ENCODE measurements around the gene DSCAML1.

Gene DSCAML1

DNA sequence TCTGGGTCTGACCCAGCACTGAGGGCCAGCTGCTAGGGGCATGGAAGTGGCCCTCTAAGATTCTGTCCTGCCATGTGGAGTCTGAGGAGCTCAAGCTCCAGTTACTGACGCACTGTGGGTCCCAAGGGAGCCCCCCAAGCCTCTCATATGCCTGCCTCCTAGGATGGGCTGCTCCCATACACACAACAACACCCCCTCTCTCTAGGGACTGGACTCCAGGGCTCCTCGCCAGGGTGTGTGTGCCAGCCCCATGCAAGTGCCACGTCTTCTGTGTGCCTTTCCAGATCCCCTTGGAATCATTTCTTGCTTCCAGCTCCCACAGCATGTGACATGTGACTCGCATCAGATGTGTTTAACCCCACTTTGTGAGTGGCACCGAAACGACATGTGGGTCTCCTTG is 234.9 kb downstream of the DSCAML1 start:
- H3K14ac ChIP-seq (ENCODE audit: low read length), result no peak overlapping the region
- H3K27ac ChIP-seq (ENCODE audit: low read depth, low read length), result no peak overlapping the region
- H3K9ac ChIP-seq (ENCODE audit: low read length), result no peak overlapping the region
- no peaks in the 10 kb centered on the region for H3K36me3 ChIP-seq (ENCODE audit: control insufficient read depth in 1 of 2, insufficient read depth in 2 of 2, low read length in 2 of 2)
- H2BK5ac ChIP-seq (ENCODE audit: low read depth, low read length, poor library complexity), result no peak overlapping the region
- no peak overlapping the region for H3K23ac ChIP-seq (ENCODE audit: low read length)
- H2BK120ac ChIP-seq (ENCODE audit: insufficient read depth, low read length, poor library complexity), result no peak overlapping the region
- H3K18ac ChIP-seq (ENCODE audit: low read length), result no peak overlapping the region
- no peak overlapping the region for H2BK12ac ChIP-seq (ENCODE audit: low read length)
- no peak overlapping the region for H4K12ac ChIP-seq (ENCODE audit: low read depth, low read length)
- no peak overlapping the region for H3K4me2 ChIP-seq (ENCODE audit: low read length)
- no peak overlapping the region for H2AK5ac ChIP-seq (ENCODE audit: low read length)
- H4K8ac ChIP-seq (ENCODE audit: low read depth, low read length), result no peak overlapping the region
- peaks cover 1% of the 10 kb centered on the region for H3K9me3 ChIP-seq (ENCODE audit: insufficient read depth, low read depth, low read length)
- H2AFZ ChIP-seq (ENCODE audit: insufficient read depth, low read length, poor library complexity), result no peak overlapping the region
- H3K27me3 ChIP-seq (ENCODE audit: insufficient read depth, low read length), result no peaks in the 10 kb centered on the region
- WGBS (ENCODE audit: extremely low coverage, insufficient coverage, insufficient read length), result no CpG with 5 or more reads among the region's 6 CpGs
- no peak overlapping the region for H3K4ac ChIP-seq (ENCODE audit: low read depth, low read length)
- H3K4me1 ChIP-seq (ENCODE audit: control insufficient read depth in 1 of 2, insufficient read depth in 2 of 2, low read length in 2 of 2), result no peaks in the 10 kb centered on the region
- DNase-seq, result no peak
- H3K4me3 ChIP-seq (ENCODE audit: low read depth, low read length), result no peak overlapping the region
- H3K79me1 ChIP-seq (ENCODE audit: low read length), result no peaks in the 10 kb centered on the region
- no peak overlapping the region for H4K91ac ChIP-seq (ENCODE audit: low read depth, low read length)
- H3K79me2 ChIP-seq (ENCODE audit: control insufficient read depth, insufficient read depth, low read length, poor library complexity), result no peaks in the 10 kb centered on the region

DNA sequence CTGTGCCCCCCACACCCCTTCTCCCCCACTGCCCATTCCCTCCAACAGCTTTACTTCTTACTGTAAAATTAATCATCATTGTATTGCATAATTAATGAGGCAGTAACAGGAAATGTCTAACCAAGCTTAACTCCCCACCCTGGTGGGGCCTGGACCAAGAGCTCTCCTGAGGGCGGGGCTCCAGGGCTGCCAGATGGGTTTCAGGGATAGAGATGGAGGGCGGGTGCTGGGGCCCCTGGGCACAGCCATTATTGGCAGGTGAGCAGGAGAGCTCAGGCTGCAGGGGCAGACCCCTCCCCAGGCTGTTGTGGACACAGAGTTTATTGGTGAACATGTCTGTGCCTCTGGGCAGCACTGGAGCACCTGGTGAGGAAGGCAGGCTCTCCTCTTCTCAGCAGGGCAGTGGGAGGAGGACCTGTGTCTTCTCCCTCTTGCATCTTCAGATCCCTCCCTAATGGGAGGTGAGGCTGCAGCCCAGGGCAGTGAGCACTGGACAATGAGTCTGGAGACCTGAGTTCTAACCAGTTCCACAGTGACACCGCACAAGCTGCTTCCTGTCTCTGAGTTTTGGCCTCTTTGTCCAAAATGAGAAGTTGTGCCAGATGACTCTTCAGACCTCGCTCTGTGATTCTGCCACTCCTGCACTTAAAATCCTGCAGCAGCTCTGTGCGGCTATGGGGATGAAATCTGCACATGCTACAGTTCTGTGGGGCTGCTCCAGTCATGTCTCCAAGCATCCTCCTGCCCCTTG is 236.1 kb downstream of the DSCAML1 start:
- no peak overlapping the region for H3K9ac ChIP-seq (ENCODE audit: low read length)
- H3K4me1 ChIP-seq (ENCODE audit: control insufficient read depth in 1 of 2, insufficient read depth in 2 of 2, low read length in 2 of 2), result no peaks in the 10 kb centered on the region
- no peaks in the 10 kb centered on the region for H3K27me3 ChIP-seq (ENCODE audit: insufficient read depth, low read length)
- no peak overlapping the region for H4K8ac ChIP-seq (ENCODE audit: low read depth, low read length)
- no peak overlapping the region for H2BK12ac ChIP-seq (ENCODE audit: low read length)
- no peak overlapping the region for H2BK5ac ChIP-seq (ENCODE audit: low read depth, low read length, poor library complexity)
- H3K4ac ChIP-seq (ENCODE audit: low read depth, low read length), result no peak overlapping the region
- peaks cover 1% of the 10 kb centered on the region for H3K9me3 ChIP-seq (ENCODE audit: insufficient read depth, low read depth, low read length)
- no peak overlapping the region for H3K4me2 ChIP-seq (ENCODE audit: low read length)
- no peak overlapping the region for H3K4me3 ChIP-seq (ENCODE audit: low read depth, low read length)
- H3K23ac ChIP-seq (ENCODE audit: low read length), result no peak overlapping the region
- H3K14ac ChIP-seq (ENCODE audit: low read length), result no peak overlapping the region
- H4K91ac ChIP-seq (ENCODE audit: low read depth, low read length), result no peak overlapping the region
- H4K12ac ChIP-seq (ENCODE audit: low read depth, low read length), result no peak overlapping the region
- H2AK5ac ChIP-seq (ENCODE audit: low read length), result no peak overlapping the region
- no peak overlapping the region for H2BK120ac ChIP-seq (ENCODE audit: insufficient read depth, low read length, poor library complexity)
- no peak for DNase-seq
- no CpG with 5 or more reads among the region's 5 CpGs for WGBS (ENCODE audit: extremely low coverage, insufficient coverage, insufficient read length)
- H3K79me2 ChIP-seq (ENCODE audit: control insufficient read depth, insufficient read depth, low read length, poor library complexity), result no peaks in the 10 kb centered on the region
- no peaks in the 10 kb centered on the region for H3K79me1 ChIP-seq (ENCODE audit: low read length)
- no peak overlapping the region for H3K27ac ChIP-seq (ENCODE audit: low read depth, low read length)
- H3K36me3 ChIP-seq (ENCODE audit: control insufficient read depth in 1 of 2, insufficient read depth in 2 of 2, low read length in 2 of 2), result no peaks in the 10 kb centered on the region
- H3K18ac ChIP-seq (ENCODE audit: low read length), result no peak overlapping the region
- no peak overlapping the region for H2AFZ ChIP-seq (ENCODE audit: insufficient read depth, low read length, poor library complexity)

DNA sequence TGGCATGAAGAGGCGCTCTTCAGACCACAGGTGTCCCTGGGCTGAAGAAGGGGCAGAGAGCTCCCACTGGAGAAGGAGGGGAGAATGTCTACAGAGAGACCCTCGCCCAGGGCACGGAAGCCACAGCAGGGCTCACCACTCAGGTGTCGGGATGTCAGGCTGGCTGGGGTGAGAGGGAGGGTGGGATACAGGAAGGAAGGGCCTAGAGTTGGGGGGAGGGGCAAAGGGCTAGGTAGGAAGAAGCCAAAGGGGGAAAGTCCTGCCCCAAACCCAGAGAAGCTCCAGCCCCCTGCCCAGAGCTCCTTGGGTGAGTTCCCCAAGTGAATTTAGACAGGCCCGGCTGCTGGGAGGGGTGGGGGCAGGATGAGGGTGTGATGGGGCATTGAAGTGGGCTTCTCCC is 237.3 kb downstream of the DSCAML1 start:
- H3K27ac ChIP-seq (ENCODE audit: low read depth, low read length), result no peak overlapping the region

DNA sequence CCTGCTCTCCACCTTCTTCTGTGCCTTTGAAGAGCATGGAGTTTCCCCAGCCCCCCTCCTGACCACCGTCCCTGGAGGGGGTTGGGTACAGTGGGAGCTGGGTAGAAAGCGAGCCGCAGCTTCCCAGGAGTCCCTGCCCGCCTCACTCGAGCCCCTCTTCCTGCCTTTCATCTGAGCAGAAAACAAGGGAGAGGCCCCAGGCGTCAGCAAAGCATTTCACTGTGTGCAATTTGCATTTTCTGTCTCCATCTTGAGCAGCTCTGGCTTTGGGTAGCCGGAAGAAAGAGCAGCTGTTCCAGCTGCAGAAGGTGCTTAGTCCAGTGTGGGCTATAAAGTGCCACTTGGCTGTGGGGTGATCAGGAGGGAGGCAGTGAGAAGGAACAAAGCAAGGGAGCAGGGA is 239.7 kb downstream of the DSCAML1 start:
- H4K12ac ChIP-seq (ENCODE audit: low read depth, low read length), result no peak overlapping the region
- H3K27ac ChIP-seq (ENCODE audit: low read depth, low read length), result no peak overlapping the region
- no peak overlapping the region for H2AK5ac ChIP-seq (ENCODE audit: low read length)
- no peak overlapping the region for H4K91ac ChIP-seq (ENCODE audit: low read depth, low read length)
- H3K79me1 ChIP-seq (ENCODE audit: low read length), result no peaks in the 10 kb centered on the region
- no peak overlapping the region for H2BK120ac ChIP-seq (ENCODE audit: insufficient read depth, low read length, poor library complexity)
- H3K4me3 ChIP-seq (ENCODE audit: low read depth, low read length), result no peak overlapping the region
- no peak overlapping the region for H3K18ac ChIP-seq (ENCODE audit: low read length)
- H2BK5ac ChIP-seq (ENCODE audit: low read depth, low read length, poor library complexity), result no peak overlapping the region
- no peak overlapping the region for H4K8ac ChIP-seq (ENCODE audit: low read depth, low read length)
- H2AFZ ChIP-seq (ENCODE audit: insufficient read depth, low read length, poor library complexity), result no peak overlapping the region
- H3K4me1 ChIP-seq (ENCODE audit: control insufficient read depth in 1 of 2, insufficient read depth in 2 of 2, low read length in 2 of 2), result peaks cover 0 to 6% of the 10 kb centered on the region in 2 experiments
- no peak overlapping the region for H2BK12ac ChIP-seq (ENCODE audit: low read length)
- no CpG with 5 or more reads among the region's 7 CpGs for WGBS (ENCODE audit: extremely low coverage, insufficient coverage, insufficient read length)
- no peak overlapping the region for H3K4me2 ChIP-seq (ENCODE audit: low read length)
- H3K27me3 ChIP-seq (ENCODE audit: insufficient read depth, low read length), result no peaks in the 10 kb centered on the region
- H3K23ac ChIP-seq (ENCODE audit: low read length), result no peak overlapping the region
- H3K4ac ChIP-seq (ENCODE audit: low read depth, low read length), result no peak overlapping the region
- no peaks in the 10 kb centered on the region for H3K79me2 ChIP-seq (ENCODE audit: control insufficient read depth, insufficient read depth, low read length, poor library complexity)
- DNase-seq, result no peak
- no peak overlapping the region for H3K14ac ChIP-seq (ENCODE audit: low read length)
- H3K36me3 ChIP-seq (ENCODE audit: control insufficient read depth in 1 of 2, insufficient read depth in 2 of 2, low read length in 2 of 2), result no peaks in the 10 kb centered on the region
- H3K9me3 ChIP-seq (ENCODE audit: insufficient read depth, low read depth, low read length), result no peaks in the 10 kb centered on the region
- no peak overlapping the region for H3K9ac ChIP-seq (ENCODE audit: low read length)

More for the DNA sequence above, 237.3 kb downstream of the DSCAML1 start:
- DNase-seq, result no peak
- Histone ChIP-seq H2AK5ac (ENCODE audit: low read length) (no peak overlapping the region), H3K14ac (ENCODE audit: low read length) (no peak overlapping the region), H3K9ac (ENCODE audit: low read length) (no peak overlapping the region), H2AFZ (ENCODE audit: insufficient read depth, low read length, poor library complexity) (no peak overlapping the region), H4K12ac (ENCODE audit: low read depth, low read length) (no peak overlapping the region), H3K79me2 (ENCODE audit: control insufficient read depth, insufficient read depth, low read length, poor library complexity) (no peaks in the 10 kb centered on the region), H3K36me3 (ENCODE audit: control insufficient read depth in 1 of 2, insufficient read depth in 2 of 2, low read length in 2 of 2) (no peaks in the 10 kb centered on the region), H2BK12ac (ENCODE audit: low read length) (no peak overlapping the region), H3K9me3 (ENCODE audit: insufficient read depth, low read depth, low read length) (peaks cover 1% of the 10 kb centered on the region), H3K4me3 (ENCODE audit: low read depth, low read length) (no peak overlapping the region), H3K18ac (ENCODE audit: low read length) (no peak overlapping the region), H2BK5ac (ENCODE audit: low read depth, low read length, poor library complexity) (no peak overlapping the region), H4K8ac (ENCODE audit: low read depth, low read length) (no peak overlapping the region), H3K79me1 (ENCODE audit: low read length) (no peaks in the 10 kb centered on the region), H3K23ac (ENCODE audit: low read length) (no peak overlapping the region), H3K4me1 (ENCODE audit: control insufficient read depth in 1 of 2, insufficient read depth in 2 of 2, low read length in 2 of 2) (peaks cover 0 to 3% of the 10 kb centered on the region in 2 experiments), H2BK120ac (ENCODE audit: insufficient read depth, low read length, poor library complexity) (no peak overlapping the region), H3K4me2 (ENCODE audit: low read length) (no peak overlapping the region), H3K4ac (ENCODE audit: low read depth, low read length) (no peak overlapping the region), H3K27me3 (ENCODE audit: insufficient read depth, low read length) (no peaks in the 10 kb centered on the region), H4K91ac (ENCODE audit: low read depth, low read length) (no peak overlapping the region)
- WGBS (ENCODE audit: extremely low coverage, insufficient coverage, insufficient read length), result no CpG with 5 or more reads among the region's 5 CpGs
